Upper lobe of left lung (tissue), 4 donors: ENCODE measurements around the gene CPNE4.

ENCODE experiments used
- POLR2A ChIP-seq, 4 donors: fragments of 450-650 bp; IDR thresholded peaks; one replicate each; pipeline ENCODE4 v1.5.1; 2016 to 2017; ENCODE audit warnings: antibody characterized with exemption in 4 of 4, mild to moderate bottlenecking in 2 of 4
- POLR2AphosphoS5 ChIP-seq, 2 donors: sonication (generic); formaldehyde crosslinking; IDR thresholded peaks; one replicate each; pipeline ENCODE4 v1.5.1; 2017; ENCODE audit warnings: antibody characterized with exemption in 2 of 2
- TF ChIP-seq, protein P1 (sequence below), 6 experiments: fragments of 450-650 bp in 4 of 6; fragments of 200-600 bp in 2 of 6; sonication (generic) in 2 of 6; IDR thresholded peaks; one replicate each; pipeline ENCODE4 v1.5.1; 2016 to 2019; ENCODE audit warnings: antibody characterized with exemption in 6 of 6

DNA sequence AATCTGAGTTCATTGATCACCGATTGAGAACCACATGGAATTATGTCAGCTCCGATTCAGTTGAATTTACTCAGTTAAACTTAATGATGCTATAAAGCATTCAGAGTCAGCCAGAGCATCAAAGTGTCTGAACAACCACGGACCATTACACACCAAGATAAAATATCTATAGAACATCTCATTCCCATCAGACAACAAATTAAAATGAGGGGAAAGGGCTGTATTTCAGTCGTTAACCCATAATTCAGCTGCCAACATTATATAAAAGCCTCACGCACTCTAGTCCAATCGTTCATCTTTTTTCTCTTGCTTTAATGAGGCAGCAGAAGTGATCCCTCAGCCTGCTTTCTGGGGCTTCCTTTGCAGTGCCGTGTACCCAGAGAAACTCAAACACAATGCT lies 11.9 kb downstream of the CPNE4 start:
- TF ChIP-seq, protein P1, sequence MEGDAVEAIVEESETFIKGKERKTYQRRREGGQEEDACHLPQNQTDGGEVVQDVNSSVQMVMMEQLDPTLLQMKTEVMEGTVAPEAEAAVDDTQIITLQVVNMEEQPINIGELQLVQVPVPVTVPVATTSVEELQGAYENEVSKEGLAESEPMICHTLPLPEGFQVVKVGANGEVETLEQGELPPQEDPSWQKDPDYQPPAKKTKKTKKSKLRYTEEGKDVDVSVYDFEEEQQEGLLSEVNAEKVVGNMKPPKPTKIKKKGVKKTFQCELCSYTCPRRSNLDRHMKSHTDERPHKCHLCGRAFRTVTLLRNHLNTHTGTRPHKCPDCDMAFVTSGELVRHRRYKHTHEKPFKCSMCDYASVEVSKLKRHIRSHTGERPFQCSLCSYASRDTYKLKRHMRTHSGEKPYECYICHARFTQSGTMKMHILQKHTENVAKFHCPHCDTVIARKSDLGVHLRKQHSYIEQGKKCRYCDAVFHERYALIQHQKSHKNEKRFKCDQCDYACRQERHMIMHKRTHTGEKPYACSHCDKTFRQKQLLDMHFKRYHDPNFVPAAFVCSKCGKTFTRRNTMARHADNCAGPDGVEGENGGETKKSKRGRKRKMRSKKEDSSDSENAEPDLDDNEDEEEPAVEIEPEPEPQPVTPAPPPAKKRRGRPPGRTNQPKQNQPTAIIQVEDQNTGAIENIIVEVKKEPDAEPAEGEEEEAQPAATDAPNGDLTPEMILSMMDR (IDR thresholded peaks at IDR 0.05): no peak
- TF ChIP-seq POLR2A (IDR thresholded peaks at IDR 0.05): no peak
- no peak for TF ChIP-seq POLR2AphosphoS5 (IDR thresholded peaks at IDR 0.05)
